GM18505 (cell line): ENCODE results near the gene HNRNPA3.
"Not testable (repeated sequence)": the region's sequence is repeated elsewhere in the genome, so short reads cannot be mapped to it uniquely, and the experiment has no call there.

ENCODE experiments used
- ATAC-seq: cut with Tn5 transposase; IDR thresholded peaks from one replicate; pipeline ENCODE4 v1.9.1; 2021; ENCODE audit not compliant: unreplicated experiment
- POLR2A ChIP-seq: IDR thresholded peaks from 4 replicates; pipeline ENCODE4 v1.6.1; 2011; ENCODE audit warnings: borderline replicate concordance; ENCODE audit not compliant: insufficient read depth, insufficient read length; ENCODE audit errors: extremely low read depth

Gene HNRNPA3

DNA sequence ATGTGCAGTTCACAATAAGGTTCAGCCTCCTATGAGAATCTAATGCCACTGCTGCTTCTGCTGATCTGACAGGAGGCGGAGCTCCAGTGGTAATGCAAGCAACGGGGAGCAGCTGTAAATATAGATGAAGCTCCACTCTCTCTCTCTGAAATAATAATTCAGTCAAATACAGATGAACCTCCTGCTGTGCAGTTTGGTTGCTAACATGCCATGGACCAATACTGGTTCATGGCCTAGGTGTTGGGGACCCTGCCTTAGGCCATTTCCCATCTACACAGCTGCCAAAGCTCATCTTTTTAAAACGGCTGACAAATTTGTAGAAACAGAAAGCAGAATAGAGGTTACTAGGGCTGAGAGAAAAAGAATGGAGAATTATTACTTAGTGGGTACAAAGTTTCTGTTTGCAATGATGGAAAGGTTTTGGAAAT, 10.7 kb upstream of the HNRNPA3 start:
- no peak for TF ChIP-seq POLR2A

DNA sequence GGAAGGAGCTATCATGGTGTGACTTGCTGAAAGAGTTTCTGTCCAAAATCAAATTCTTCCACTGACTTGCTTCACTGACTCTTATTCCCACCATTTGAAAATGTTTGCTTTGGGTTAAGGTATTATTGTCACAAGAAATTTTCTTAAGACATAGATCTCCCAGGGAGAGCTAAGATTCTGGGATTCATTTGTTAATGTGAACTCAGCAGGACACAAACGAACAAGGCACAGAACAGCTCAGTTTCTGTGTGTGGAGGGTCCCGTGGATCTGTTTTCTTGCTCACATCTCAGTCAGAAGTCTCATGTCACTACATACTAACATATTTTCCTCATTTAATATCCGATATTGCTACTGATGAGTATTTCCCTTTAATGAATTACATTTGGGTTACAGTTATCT, 8.2 kb upstream of the HNRNPA3 start:
- ATAC-seq: no peak
- TF ChIP-seq POLR2A: no peak

More for the DNA sequence above, 10.7 kb upstream of the HNRNPA3 start:
- no peak for ATAC-seq

DNA sequence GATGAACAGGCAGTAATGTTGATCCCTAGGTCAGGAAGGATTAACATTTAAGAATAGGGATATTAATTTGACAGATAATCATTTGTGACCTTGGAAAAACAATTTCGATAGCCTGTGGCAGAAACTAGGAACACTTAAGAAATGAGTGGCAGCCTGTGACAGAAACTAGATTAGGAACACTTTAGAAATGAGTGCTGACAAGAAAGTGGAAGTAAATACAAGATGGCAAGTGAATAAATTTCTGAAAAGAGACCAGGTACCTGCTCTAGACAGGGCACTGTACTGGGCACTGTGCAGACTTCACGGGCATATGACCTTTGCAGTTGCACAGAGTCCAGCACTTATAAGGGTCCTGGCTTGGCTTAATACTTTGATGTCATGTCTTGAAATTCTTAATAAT, 5.5 kb upstream of the HNRNPA3 start:
- peak; percentile 72 for ATAC-seq

DNA sequence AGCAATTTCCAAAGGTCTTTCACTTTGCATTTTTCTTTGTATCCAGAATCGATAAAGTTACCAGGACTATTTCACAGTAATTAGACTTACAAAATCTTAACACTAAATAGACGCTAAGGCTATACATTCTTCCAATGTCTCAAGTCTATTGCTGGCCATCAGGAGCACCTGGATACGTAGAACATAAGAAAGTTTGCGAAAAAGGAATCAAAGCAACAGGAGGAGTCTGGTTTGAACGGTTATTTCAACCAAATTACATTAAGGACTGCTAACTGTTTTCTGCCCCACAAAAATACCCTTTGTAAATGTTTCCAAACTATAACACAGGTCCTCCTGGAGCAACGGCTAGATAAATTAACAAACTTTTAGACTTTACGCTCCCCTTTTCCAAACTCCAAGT, 1.4 kb upstream of the HNRNPA3 start:
- ATAC-seq: no peak
- TF ChIP-seq POLR2A: no peak

More for the DNA sequence above, 5.5 kb upstream of the HNRNPA3 start:
- no peak for TF ChIP-seq POLR2A

DNA sequence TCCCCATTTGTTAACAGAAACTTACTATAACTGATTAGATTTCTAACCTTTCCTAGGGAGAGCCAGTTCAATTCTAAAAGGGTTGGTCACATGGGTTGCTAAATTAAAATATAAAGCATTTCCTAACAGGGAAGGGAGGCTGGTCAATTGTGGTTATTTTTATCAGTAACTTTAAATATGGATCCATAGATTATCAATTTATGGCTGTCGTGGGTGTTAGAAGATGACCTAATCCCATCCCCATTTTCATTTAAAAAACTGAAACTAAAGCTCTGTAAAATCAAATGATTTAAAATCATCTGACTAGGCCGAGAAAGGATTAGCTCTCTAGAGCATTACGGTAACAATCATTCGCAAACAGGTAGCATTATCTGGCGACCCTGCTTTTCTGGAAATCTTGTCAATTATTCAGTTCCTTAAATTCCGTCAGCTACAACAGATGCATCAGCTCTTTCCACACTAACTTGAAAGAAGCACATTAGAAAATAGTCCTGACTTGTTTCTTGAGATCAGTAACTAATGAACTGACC, 953 bp upstream of the HNRNPA3 start:
- ATAC-seq: no peak
- no peak for TF ChIP-seq POLR2A

DNA sequence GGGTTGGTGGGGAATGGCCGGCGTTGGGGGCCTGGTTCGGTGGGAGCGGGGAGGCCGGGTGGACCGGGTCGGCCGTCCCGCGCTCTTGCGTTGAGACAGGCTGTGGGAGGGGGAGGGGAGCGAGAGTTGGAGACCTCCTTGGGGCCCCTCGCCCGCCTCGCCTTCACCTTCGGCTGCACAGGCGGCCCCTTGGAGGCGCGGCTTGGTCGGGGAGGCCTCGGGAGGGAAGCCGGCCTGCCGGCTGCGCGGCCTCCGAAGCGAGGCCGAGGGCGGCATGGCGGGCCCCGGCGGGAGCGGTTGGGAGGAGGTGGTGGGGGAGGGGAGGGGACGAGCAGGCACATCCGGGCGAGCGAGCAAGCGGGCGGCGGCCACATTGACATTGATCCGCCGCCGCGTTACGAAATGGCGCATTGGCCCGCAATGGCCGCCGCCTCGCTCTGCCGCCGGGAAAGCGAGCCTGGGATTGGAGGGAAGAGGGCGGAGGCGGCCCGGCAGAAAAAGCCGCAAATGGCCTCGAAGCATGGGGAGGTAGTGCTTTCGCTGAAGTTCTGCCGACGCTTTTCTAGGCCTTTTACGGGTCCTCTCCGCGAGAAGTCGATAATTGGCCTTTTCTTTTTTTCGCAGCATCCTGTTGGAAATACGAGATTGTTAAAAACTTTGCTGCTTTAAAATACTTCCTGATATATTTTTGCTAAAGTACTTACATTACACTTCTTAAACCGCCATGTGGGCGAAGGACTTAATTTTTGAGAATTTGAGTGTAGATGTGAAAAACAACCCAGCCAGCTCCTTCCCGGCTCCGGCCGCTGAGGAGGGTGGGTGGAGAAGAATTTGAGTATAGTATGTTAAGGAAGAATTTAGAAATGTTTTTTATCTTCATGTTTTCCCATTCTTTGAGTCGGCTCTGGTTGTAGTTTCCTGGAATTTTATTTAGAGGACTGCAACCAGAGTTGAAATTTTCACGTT, 580 bp downstream of the HNRNPA3 start:
- TF ChIP-seq POLR2A: peak; percentile 66
- peak; percentile 55 for ATAC-seq

DNA sequence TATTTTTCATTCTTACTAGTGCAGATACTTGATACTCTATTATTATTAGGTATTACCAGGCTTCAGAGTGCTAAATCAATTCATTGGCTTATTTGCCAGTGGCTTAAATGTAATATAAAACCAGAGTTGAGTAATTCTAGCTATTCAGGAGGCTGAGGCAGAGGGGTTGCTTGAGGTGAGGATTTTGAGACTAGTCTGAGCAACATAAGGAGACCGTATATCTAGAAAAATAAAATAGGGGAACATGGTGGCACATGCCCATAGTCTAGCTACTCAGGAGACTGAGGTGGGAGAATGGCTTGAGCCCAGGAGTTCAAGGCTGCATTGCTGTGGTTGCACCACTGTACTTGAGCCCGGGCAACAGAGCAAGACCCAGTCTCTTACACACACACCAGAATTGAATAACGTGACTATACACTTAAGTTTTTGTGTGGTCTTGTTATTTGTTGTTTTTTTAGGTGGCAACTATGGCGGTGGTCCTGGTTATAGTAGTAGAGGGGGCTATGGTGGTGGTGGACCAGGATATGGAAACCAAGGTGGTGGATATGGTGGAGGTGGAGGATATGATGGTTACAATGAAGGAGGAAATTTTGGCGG, 4.8 kb downstream of the HNRNPA3 start:
- no peak for ATAC-seq
- peak; percentile 13 for TF ChIP-seq POLR2A

DNA sequence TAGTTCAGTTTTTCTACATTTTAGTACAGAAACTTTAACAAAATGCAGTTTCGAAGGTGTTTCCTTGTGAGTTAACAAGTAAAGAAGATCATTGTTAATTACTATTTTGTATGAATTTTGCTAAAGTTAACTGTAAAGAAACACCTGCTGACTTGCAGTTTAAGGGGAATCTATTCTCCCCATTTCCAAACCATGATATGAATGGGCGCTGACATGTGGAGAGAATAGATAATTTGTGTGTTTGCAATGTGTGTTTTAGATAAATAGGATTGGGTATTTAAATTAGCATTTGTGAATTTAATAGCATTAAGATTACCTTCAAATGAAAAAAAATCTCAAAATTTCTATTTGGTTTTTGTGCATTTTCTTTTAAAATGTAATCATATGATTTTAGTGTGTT, 7.2 kb downstream of the HNRNPA3 start:
- ATAC-seq: not testable (repeated sequence)

DNA sequence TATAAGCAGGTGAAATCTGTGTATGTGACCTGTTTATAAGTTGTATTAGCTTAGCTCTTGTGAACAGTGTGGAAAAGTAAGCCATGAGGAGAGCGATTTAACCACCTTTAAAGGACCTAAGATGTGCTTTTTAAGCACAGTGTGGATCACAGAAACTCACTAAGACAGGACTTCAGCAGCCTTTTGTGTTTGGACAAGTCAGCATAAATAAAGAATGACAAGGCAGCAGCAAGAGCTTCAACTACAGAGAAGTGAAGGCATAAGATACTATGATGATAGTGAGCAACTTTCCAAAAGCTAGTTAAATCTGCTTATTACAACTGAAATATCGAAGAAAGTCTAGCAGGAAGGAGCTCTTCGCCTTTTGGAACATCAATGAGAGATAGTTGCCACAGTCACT, 8.9 kb downstream of the HNRNPA3 start:
- no peak for TF ChIP-seq POLR2A
- ATAC-seq: no peak

DNA sequence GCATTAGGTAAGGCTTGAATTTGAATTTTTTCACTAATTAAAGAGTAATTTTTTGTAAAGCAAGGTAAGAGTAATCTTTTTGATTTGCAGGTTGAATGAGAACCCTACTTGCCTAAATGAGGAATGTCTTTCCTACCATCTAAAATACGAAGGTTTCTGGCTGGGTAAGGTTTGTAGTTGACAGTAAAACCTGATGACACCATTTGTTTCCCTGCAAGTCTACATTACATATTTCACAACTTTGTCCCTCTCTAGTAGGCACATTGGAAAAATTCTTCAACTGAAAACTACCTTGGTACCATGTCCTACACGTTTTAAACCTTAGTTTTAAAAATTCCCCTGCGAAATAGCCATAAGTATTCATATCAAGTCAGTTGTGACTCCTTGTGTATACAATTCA, 9.4 kb downstream of the HNRNPA3 start:
- no peak for TF ChIP-seq POLR2A
- ATAC-seq: no peak

DNA sequence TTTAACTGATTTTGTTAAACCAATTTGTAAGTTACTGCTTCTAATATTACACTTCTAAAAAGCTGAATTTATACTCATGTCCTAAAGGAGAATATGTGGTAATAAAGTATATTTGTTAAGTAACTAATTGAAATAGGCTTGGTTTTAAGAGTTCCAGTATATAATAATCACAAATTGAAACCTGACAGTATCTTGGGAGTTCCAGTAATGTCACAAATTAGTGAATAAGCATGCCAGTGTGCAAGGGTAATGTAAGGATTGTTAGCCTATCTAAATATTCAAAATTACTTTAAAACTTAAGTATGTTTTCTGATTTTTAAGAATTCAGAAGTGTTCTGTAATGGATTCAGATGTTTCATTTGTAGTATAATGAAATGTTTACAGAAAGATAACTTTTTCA, 10.8 kb downstream of the HNRNPA3 start:
- ATAC-seq: not testable (repeated sequence)

DNA sequence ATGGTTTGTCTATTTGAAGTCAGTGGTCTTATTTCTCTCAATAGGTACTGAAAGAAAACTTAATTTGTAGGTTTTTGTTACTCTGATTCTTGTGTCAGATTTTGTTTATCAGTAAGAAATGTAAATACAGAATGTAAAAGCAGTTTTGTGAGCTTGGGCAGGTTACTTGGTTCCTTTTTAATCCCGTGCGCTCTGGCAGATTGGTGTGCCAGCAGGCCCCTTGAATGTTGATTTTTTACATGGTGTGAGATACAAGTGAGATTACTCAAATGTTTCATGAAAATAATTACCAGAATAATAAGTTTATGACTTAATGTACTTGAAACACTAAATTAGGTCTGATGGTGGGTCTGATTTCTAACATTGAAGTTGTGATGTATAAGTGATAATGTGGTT, 13.4 kb downstream of the HNRNPA3 start:
- TF ChIP-seq POLR2A: no peak
- ATAC-seq: no peak

DNA sequence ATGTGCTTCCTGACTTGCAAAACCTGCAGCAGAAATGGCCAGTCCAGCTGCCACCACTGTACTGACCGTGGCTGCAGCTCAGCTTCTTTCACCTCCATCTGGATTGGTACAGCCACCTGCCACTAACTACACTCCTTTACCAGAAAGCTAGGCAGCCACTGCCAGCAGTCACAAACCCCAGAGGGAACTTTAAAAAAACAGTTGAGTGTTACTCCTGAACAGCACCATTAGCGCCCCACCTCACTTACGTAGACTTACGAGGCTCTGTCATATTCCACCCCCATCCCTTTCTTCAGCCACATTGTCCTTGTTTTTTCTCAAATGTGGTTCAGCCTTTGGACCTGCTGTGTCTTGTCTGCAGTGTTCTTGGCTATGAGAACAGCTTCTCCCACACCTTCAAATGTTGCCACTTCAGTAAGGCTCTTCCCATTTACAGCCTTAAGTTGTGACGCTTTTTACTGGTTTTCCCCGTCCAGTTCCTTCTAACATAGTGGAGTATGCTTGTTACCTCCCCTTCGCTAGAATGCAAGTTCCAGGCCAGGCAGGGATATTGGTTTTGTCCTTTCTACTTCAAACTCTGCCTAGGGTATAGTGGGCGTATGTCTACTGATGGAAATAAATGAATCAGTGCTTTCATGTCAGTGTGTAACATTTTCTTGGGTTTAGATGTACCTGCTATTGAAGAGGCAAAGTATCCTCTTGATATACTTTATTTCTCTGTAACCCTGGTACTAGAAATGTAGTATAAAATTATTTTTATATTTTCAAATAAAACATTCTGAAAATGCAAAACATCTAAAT, 17.0 kb downstream of the HNRNPA3 start:
- no peak for ATAC-seq
- no peak for TF ChIP-seq POLR2A
